ENCODE results near the gene ORMDL1.

DNA sequence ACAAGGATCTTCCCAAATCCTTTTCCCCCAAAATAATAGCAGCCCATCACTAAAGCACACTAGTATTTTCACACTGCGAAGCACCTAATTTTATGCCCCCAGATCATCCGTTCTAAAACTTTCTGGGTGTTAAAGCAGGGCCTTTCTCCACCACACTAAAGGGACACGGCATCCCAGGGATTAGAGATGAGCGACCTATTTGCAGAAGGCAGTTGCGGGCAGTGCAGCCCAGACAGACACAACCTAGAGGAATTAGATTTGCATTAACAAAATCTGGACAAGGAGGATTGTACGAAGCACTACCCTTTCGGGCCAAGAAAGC is 21.9 kb downstream of the ORMDL1 start:
- TF ChIP-seq RXRA (IDR thresholded peaks at IDR 0.05) (no peak), GABPA (IDR thresholded peaks at IDR 0.05 in 1 of 2, conservative IDR thresholded peaks at IDR 0.05 in 1 of 2) (no peak), JUND (IDR thresholded peaks at IDR 0.05) (no peak), MAX (IDR thresholded peaks at IDR 0.05) (no peak), EGR1 (IDR thresholded peaks at IDR 0.05; ENCODE audit: low read depth in 2 of 2) (no peak), YY1 (IDR thresholded peaks at IDR 0.05) (no peak)
- TF ChIP-seq, protein P1, sequence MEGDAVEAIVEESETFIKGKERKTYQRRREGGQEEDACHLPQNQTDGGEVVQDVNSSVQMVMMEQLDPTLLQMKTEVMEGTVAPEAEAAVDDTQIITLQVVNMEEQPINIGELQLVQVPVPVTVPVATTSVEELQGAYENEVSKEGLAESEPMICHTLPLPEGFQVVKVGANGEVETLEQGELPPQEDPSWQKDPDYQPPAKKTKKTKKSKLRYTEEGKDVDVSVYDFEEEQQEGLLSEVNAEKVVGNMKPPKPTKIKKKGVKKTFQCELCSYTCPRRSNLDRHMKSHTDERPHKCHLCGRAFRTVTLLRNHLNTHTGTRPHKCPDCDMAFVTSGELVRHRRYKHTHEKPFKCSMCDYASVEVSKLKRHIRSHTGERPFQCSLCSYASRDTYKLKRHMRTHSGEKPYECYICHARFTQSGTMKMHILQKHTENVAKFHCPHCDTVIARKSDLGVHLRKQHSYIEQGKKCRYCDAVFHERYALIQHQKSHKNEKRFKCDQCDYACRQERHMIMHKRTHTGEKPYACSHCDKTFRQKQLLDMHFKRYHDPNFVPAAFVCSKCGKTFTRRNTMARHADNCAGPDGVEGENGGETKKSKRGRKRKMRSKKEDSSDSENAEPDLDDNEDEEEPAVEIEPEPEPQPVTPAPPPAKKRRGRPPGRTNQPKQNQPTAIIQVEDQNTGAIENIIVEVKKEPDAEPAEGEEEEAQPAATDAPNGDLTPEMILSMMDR (IDR thresholded peaks at IDR 0.05; ENCODE audit: low read depth, low read length, missing input control), result no peak
- TF ChIP-seq, protein P2, sequence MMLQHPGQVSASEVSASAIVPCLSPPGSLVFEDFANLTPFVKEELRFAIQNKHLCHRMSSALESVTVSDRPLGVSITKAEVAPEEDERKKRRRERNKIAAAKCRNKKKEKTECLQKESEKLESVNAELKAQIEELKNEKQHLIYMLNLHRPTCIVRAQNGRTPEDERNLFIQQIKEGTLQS (IDR thresholded peaks at IDR 0.05), result no peak
- TF ChIP-seq, protein P3, sequence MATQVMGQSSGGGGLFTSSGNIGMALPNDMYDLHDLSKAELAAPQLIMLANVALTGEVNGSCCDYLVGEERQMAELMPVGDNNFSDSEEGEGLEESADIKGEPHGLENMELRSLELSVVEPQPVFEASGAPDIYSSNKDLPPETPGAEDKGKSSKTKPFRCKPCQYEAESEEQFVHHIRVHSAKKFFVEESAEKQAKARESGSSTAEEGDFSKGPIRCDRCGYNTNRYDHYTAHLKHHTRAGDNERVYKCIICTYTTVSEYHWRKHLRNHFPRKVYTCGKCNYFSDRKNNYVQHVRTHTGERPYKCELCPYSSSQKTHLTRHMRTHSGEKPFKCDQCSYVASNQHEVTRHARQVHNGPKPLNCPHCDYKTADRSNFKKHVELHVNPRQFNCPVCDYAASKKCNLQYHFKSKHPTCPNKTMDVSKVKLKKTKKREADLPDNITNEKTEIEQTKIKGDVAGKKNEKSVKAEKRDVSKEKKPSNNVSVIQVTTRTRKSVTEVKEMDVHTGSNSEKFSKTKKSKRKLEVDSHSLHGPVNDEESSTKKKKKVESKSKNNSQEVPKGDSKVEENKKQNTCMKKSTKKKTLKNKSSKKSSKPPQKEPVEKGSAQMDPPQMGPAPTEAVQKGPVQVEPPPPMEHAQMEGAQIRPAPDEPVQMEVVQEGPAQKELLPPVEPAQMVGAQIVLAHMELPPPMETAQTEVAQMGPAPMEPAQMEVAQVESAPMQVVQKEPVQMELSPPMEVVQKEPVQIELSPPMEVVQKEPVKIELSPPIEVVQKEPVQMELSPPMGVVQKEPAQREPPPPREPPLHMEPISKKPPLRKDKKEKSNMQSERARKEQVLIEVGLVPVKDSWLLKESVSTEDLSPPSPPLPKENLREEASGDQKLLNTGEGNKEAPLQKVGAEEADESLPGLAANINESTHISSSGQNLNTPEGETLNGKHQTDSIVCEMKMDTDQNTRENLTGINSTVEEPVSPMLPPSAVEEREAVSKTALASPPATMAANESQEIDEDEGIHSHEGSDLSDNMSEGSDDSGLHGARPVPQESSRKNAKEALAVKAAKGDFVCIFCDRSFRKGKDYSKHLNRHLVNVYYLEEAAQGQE (IDR thresholded peaks at IDR 0.05), result no peak
